Thyroid gland (tissue), 4 donors: Measurements from ENCODE around the gene ATF7.

ENCODE experiments used
- POLR2A ChIP-seq, 2 donors: fragments of 450-650 bp; IDR thresholded peaks; one replicate each; pipeline ENCODE4 v1.6.1; 2017; ENCODE audit warnings: antibody characterized with exemption in 2 of 2, mild to moderate bottlenecking in 2 of 2, moderate library complexity in 1 of 2
- TF ChIP-seq, protein P1 (sequence below), 6 experiments: fragments of 200-600 bp in 3 of 6; fragments of 450-650 bp in 3 of 6; sonication (generic) in 3 of 6; IDR thresholded peaks; one replicate each; pipeline ENCODE4 v1.5.1; 2016 to 2019; ENCODE audit warnings: antibody characterized with exemption in 6 of 6, mild to moderate bottlenecking in 2 of 6, inconsistent platforms in 1 of 6, moderate library complexity in 1 of 6

DNA sequence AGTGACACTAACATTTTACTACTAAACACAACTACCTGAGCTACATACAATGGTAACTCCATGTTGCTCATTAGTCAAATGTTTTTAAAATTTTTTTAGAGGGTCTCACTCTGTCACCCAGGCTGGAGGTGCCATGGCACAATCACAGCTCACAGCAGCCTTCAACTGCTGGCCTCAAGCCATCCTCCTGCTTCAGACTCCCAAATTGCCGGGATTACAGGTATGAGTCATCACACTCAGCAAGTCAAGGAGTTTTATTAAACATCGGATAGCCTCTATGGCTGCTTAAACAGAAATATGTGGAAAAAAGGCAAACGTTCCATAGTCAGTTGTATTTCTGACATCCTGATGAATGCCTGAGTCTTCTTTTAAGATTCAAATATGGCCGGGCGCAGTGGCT is 107.8 kb downstream of the ATF7 start:
- no peak for TF ChIP-seq POLR2A (IDR thresholded peaks at IDR 0.05)
- TF ChIP-seq, protein P1, sequence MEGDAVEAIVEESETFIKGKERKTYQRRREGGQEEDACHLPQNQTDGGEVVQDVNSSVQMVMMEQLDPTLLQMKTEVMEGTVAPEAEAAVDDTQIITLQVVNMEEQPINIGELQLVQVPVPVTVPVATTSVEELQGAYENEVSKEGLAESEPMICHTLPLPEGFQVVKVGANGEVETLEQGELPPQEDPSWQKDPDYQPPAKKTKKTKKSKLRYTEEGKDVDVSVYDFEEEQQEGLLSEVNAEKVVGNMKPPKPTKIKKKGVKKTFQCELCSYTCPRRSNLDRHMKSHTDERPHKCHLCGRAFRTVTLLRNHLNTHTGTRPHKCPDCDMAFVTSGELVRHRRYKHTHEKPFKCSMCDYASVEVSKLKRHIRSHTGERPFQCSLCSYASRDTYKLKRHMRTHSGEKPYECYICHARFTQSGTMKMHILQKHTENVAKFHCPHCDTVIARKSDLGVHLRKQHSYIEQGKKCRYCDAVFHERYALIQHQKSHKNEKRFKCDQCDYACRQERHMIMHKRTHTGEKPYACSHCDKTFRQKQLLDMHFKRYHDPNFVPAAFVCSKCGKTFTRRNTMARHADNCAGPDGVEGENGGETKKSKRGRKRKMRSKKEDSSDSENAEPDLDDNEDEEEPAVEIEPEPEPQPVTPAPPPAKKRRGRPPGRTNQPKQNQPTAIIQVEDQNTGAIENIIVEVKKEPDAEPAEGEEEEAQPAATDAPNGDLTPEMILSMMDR (IDR thresholded peaks at IDR 0.05), result no peak
